HAP-1 (cell line): Measurements from ENCODE around the gene THUMPD1.
A peak's percentile ranks its signal among the peaks of the same experiment; 100 is the strongest.
"Not testable (repeated sequence)": the region's sequence is repeated elsewhere in the genome, so short reads cannot be mapped to it uniquely, and the experiment has no call there.

Experiments used
- DNase-seq, 2 experiments: peaks; one replicate each; pipeline ENCODE4 v3.0.0-alpha.2; 2016 to 2020; ENCODE audit warnings: low spot score in 2 of 2
- H3K27me3 ChIP-seq: fragments of 250-450 bp; sonication (Bioruptor Pico); 2 replicates; pipeline ENCODE4 v1.5.1; 2020; ENCODE audit warnings: low read depth, mild to moderate bottlenecking, moderate library complexity
- H3K36me3 ChIP-seq: fragments of 250-450 bp; sonication (Bioruptor Pico); replicated peaks from 2 replicates; pipeline ENCODE4 v1.5.1; 2020; ENCODE audit warnings: mild to moderate bottlenecking
- H3K4me1 ChIP-seq: fragments of 250-450 bp; sonication (Bioruptor Pico); 2 replicates; pipeline ENCODE4 v1.5.1; 2020; ENCODE audit warnings: mild to moderate bottlenecking
- H3K4me3 ChIP-seq: fragments of 250-450 bp; sonication (Bioruptor Pico); 2 replicates; pipeline ENCODE4 v1.5.1; 2020; ENCODE audit warnings: mild to moderate bottlenecking, moderate library complexity
- H3K9me3 ChIP-seq: fragments of 250-450 bp; sonication (Bioruptor Pico); 2 replicates; pipeline ENCODE4 v1.5.1; 2020; ENCODE audit warnings: mild to moderate bottlenecking, moderate library complexity
- in situ Hi-C: fragments of 300-500 bp; cut with MboI; formaldehyde crosslinking; loops from 3 replicates; pipeline ENCODE4 v1.14.3; 2020; ENCODE audit warnings: low sequenced_read_pairs, inconsistent platforms, mixed read lengths

The THUMPD1 gene, protein sequence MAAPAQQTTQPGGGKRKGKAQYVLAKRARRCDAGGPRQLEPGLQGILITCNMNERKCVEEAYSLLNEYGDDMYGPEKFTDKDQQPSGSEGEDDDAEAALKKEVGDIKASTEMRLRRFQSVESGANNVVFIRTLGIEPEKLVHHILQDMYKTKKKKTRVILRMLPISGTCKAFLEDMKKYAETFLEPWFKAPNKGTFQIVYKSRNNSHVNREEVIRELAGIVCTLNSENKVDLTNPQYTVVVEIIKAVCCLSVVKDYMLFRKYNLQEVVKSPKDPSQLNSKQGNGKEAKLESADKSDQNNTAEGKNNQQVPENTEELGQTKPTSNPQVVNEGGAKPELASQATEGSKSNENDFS

DNA sequence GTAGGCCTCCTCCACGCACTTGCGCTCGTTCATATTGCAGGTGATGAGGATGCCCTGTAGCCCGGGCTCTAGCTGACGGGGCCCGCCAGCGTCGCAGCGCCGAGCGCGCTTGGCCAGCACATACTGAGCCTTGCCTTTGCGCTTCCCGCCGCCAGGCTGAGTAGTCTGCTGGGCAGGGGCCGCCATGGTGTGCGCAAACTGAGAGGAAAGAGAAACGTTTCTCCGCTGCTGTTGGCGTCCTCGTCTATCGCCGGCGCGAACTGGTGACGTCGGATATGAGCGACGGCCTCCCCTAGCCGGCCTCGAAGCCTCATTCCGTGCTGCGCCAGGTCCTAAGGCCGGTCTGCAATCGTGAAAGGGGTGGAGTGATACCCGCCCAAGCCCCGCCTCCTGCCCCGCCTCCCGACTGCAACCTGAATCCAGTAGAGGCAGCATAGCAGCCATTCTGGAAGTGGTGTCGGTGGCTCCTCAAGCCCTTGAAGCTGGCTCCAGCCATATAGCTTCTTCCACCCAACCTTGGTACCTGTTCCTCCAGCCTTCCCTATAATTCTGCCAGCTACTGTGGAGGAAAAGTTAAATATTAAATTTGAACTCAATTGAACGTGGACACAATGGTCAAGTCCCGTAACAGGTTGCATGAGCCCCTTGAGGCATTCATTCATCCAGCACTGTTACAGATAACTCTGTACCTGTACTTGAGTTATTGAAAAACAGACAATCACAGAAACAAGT, at the start of gene THUMPD1:
THUMPD1 (minus strand) TSS at position 265 of the 732 bp plus-strand sequence; CDS start at position 186, 79 bp downstream.
- no peaks in the 10 kb centered on the region for H3K9me3 ChIP-seq
- H3K4me1 ChIP-seq: peaks cover 8% of the 10 kb centered on the region
- peak within 1 kb of the TSS; percentile 99 for H3K4me3 ChIP-seq
- peaks cover 23% of the 10 kb centered on the region for H3K36me3 ChIP-seq
- in situ Hi-C loops: no loop called here
- no peaks in the 10 kb centered on the region for H3K27me3 ChIP-seq
- DNase-seq: peak; percentile 89 to 98

DNA sequence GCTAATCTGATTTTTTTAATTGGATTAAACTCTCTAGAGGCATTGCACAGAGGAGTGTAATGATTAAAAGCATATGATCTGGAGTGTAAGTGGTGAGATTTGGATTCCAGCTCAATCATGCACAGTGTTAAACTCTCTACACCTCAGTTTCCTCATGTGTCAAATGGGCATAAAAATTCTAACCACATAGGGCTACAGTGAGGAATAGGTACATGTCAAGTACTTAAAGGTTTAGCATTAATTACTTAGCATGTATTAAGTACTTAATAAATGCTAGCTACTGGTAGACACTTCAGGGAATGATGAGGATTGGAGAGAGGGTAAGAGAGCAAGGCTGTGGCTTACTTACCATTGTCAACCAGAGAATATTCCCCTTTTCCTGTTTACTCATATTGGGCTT, 47.5 kb upstream of the THUMPD1 start:
- Histone ChIP-seq H3K4me1 (no peaks in the 10 kb centered on the region), H3K9me3 (no peaks in the 10 kb centered on the region), H3K36me3 (no peaks in the 10 kb centered on the region), H3K4me3 (no peak overlapping the region), H3K27me3 (no peaks in the 10 kb centered on the region)
- in situ Hi-C loops: no loop called here
- no peak for DNase-seq

DNA sequence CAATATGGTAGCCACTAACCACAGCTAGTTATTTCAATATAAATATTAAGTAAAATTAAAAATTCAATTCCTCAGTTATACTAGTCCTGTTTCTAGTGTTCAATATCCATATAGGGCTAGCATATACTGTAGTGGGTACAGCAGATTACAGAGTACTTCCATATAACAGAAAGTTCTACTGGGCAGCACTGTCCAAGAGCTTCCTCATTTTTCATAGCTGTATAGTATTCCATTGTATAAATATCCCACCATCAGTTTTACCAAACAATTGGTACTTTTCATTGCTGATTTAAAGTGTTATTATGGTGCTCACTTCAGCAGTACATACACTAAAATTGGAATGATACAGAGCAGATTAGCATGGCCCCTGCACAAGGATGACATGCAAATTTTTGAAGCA, 42.6 kb upstream of the THUMPD1 start:
- Histone ChIP-seq H3K4me3 (no peak overlapping the region), H3K9me3 (no peaks in the 10 kb centered on the region), H3K36me3 (no peaks in the 10 kb centered on the region), H3K27me3 (no peaks in the 10 kb centered on the region), H3K4me1 (no peaks in the 10 kb centered on the region; the same call in 1 of the 2 replicates)
- in situ Hi-C loops: no loop called here
- DNase-seq: no peak

DNA sequence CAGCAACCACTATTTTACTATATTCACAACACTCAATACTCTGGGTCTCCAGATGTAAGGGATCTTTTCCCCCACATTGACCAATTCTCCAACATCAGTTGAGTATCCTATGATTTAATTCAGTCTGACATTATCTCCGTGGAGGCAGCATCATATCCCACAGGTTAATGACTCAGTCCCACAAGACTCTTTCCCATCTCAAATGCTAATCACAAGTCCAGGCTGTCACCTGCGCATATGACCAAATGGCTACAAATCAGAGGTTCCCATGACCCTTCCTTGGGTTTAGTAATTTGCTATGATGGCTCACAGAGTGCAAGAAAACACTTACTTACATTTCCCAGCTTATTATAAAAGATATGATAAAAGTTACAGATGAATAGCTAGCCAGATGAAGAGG, 40.9 kb upstream of the THUMPD1 start:
- no peak for DNase-seq
- no peaks in the 10 kb centered on the region; the same call in 1 of the 2 replicates for H3K4me1 ChIP-seq
- no peaks in the 10 kb centered on the region for H3K36me3 ChIP-seq
- no peaks in the 10 kb centered on the region for H3K9me3 ChIP-seq
- in situ Hi-C loops: no loop called here
- no peak overlapping the region for H3K4me3 ChIP-seq
- H3K27me3 ChIP-seq: no peaks in the 10 kb centered on the region

DNA sequence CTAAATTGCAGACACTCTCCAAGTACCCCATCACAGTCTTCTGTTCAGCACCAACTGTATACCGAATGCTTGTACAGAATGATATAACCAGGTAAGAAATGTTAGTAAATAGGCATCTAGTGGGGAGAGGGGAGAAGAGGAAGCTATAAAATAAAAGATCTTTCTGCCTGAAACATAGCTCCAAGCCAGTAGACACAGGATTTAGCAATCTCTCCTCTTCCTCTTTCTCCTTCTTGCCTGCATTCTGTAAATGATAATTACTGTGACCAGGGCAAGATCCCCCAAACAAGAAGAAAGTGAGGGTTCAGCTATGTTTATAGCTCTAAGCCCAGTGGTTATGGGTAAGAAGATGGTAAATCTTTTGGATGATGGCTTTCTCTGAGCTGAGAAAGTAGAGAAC, 40.1 kb upstream of the THUMPD1 start:
- Histone ChIP-seq H3K27me3 (no peaks in the 10 kb centered on the region), H3K4me3 (no peak overlapping the region), H3K36me3 (no peaks in the 10 kb centered on the region), H3K4me1 (no peaks in the 10 kb centered on the region; the same call in 1 of the 2 replicates), H3K9me3 (no peaks in the 10 kb centered on the region)
- DNase-seq: no peak
- in situ Hi-C loops: no loop called here

DNA sequence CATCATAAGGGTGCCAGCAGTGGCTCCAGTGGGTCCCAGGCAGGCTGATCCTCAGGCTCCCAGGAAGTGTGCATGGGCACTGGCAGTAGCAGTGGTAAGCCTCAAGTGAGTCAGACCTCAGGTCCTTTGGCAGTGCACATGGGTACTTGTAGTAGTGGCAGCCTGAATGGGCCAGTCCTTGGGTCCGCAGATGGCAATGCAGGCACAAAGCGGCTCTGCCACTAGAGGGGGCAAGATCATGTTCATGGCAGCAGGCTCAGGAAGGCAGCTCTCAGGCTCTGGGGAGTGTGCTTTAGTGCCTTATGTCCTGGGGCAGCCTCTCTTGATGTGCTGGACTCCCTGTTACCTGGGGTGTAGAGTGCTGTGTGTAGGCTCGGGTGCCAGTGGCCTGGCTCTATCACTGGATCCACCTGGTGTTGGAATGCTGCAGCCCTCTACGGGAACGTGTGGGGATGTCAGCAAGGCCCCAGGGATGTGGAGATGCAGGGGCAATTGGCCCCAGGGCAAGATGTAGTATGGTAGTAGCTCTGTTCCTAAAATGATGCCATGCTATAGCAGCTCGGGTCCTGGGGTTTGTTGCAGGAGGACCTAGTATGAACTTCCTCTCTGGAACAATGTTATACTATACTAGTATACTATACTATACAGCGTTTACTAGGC, 33.2 kb upstream of the THUMPD1 start:
- no peaks in the 10 kb centered on the region for H3K36me3 ChIP-seq
- peak; percentile 50 to 84 for DNase-seq
- no peaks in the 10 kb centered on the region for H3K9me3 ChIP-seq
- H3K4me1 ChIP-seq: peaks cover 7% of the 10 kb centered on the region
- in situ Hi-C loops: no loop called here
- no peaks in the 10 kb centered on the region for H3K27me3 ChIP-seq
- H3K4me3 ChIP-seq: no peak overlapping the region

DNA sequence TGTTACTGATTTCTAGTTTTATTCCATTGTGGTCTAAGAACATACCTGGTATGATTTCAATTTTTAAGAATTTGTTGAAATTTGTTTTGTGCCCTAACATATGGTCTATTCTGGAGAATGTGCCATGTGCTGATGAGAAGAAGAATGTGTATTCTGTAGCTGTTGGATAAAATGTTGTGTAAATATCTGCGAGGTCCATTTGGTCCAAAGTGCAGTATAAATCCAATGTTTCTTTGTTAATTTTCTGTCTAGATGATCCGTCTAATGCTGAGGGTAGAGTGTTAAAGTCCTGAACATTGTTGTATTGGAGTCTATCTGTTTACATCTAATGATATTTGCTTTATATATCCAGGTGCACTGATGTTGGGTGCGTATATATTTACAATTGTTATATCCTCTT, 32.1 kb upstream of the THUMPD1 start:
- in situ Hi-C loops: no loop called here
- H3K4me3 ChIP-seq: no peak overlapping the region
- DNase-seq: no peak
- H3K27me3 ChIP-seq: no peaks in the 10 kb centered on the region
- peaks cover 7% of the 10 kb centered on the region for H3K4me1 ChIP-seq
- H3K9me3 ChIP-seq: no peaks in the 10 kb centered on the region
- no peaks in the 10 kb centered on the region for H3K36me3 ChIP-seq

DNA sequence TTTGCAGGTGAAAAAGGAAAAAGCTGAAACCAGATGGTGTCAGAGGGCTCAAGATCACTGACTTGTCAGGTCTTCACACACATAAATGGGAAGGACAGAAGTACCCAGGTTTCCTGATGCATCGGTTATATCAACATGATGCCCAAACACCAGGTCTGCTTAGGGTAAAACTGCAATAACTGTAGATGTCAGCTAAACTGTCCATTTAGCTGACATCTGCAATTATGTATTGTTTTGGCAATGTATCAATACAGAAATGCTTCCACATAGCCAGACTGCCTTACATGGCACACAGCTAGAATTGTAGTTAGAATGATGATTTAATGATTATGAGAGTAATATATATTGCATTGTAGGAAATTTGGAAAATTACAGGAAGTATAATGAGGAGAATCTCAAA, 27.2 kb upstream of the THUMPD1 start:
- Histone ChIP-seq H3K27me3 (no peaks in the 10 kb centered on the region), H3K4me1 (peaks cover 3% of the 10 kb centered on the region; the same call in 1 of the 2 replicates), H3K4me3 (no peak overlapping the region), H3K36me3 (no peaks in the 10 kb centered on the region), H3K9me3 (no peaks in the 10 kb centered on the region)
- in situ Hi-C loops: no loop called here
- no peak for DNase-seq

DNA sequence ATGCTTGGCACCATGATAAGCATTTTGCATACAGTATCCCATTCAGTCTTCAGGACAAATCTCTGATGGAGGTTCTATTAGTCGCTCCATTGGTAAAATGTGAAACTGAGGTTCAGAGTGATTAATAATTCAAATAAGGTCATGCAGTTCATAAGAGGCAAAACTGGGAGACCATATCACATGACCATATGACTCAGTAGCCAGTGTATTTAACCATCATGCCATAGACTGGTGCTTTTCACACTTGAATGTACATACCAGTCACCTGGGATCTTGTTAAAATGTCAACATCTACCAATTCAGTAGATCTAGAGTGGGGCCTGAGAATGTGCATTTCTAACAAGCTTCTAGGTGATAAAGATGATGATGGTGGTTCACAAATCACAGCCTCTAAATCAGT, 26.5 kb upstream of the THUMPD1 start:
- in situ Hi-C loops: no loop called here
- no peaks in the 10 kb centered on the region for H3K27me3 ChIP-seq
- H3K4me3 ChIP-seq: no peak overlapping the region
- no peak for DNase-seq
- peaks cover 3% of the 10 kb centered on the region; the same call in 1 of the 2 replicates for H3K9me3 ChIP-seq
- no peaks in the 10 kb centered on the region for H3K36me3 ChIP-seq
- H3K4me1 ChIP-seq: peaks cover 3% of the 10 kb centered on the region; the same call in 1 of the 2 replicates

DNA sequence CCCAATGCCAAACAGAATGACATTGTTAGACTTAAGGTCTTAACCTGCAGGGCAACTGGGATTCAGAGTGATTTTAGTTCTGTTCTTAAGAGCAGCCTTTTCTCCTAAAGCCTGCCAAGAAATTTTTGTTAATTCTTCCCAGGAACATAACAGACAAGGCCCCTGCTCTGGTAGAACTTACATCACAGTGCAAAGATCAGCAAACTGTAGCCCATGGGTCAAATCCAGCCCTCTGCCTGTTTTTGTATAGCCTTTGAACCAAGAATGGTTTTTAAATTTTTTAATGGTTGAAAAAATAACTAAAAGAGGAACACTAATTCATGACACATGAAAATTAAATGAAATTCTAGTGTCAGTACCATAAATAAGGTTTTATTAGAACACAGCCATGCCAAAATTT, 26.0 kb upstream of the THUMPD1 start:
- H3K9me3 ChIP-seq: peaks cover 8% of the 10 kb centered on the region; the same call in 1 of the 2 replicates
- no peaks in the 10 kb centered on the region for H3K27me3 ChIP-seq
- DNase-seq: no peak
- in situ Hi-C loops: no loop called here
- H3K4me1 ChIP-seq: peaks cover 3% of the 10 kb centered on the region; the same call in 1 of the 2 replicates
- H3K4me3 ChIP-seq: no peak overlapping the region
- no peaks in the 10 kb centered on the region for H3K36me3 ChIP-seq

DNA sequence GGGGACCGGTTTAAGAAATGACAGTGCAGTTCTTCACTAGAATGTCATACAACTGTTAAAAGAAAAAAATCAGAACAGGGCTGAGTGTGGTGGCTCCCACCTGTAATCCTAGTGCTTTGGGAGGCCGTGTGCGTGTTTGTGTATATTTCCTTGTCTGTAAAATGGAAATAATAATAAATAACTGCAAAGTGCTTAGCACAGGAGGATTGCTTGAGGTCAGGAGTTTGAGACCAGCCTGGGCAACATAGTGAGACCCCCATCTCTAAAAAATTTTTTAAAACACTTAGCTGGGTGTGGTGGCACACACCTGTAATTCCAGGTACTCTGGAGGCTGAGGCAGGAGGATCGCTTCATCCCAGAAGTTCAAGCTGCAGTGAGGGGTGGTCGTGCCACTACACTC, 24.7 kb upstream of the THUMPD1 start:
- no peaks in the 10 kb centered on the region for H3K27me3 ChIP-seq
- peaks cover 3% of the 10 kb centered on the region; the same call in 1 of the 2 replicates for H3K4me1 ChIP-seq
- no peaks in the 10 kb centered on the region for H3K36me3 ChIP-seq
- in situ Hi-C loops: no loop called here
- H3K9me3 ChIP-seq: peaks cover 10% of the 10 kb centered on the region; the same call in 1 of the 2 replicates
- H3K4me3 ChIP-seq: no peak overlapping the region
- DNase-seq: no peak

DNA sequence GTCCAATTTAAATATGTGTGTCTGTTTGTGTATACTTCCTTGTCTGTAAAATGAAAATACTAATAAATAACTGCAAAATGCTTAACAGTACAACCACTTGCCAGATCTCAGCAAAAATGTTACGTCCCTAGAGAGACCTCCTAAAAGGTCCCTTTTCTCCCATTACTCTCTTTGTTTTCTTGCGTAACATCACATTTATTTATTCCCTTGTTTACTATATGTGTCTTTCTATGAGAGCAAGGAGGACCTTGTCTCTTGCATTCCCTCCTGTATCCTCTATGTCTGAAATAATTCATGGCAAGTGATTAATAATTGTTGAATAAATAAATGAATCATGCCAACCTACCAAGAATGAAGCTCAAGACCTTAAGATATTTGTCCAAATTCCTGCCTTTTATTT, 24.1 kb upstream of the THUMPD1 start:
- peaks cover 10% of the 10 kb centered on the region; the same call in 1 of the 2 replicates for H3K9me3 ChIP-seq
- in situ Hi-C loops: no loop called here
- H3K4me1 ChIP-seq: peaks cover 3% of the 10 kb centered on the region; the same call in 1 of the 2 replicates
- no peaks in the 10 kb centered on the region for H3K36me3 ChIP-seq
- DNase-seq: no peak
- H3K27me3 ChIP-seq: no peaks in the 10 kb centered on the region
- H3K4me3 ChIP-seq: no peak overlapping the region

DNA sequence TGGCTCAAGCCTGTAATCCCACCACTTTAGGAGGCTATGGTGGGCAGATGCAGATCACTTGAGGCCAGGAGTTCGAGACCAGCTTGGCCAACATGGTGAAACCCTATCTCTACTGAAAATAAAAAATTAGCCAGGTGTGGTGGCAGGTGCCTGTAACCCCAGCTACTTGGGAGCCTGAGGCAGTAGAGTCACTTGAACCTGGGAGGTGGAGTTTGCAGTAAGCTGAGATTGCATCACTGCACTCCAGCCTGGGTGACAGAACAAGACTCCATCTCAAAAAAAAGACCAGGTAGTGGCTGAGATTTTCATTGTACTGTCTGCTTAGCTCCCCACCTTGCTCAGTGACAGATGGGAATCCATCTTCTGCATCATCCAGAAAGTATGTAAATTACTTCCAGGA, 22.8 kb upstream of the THUMPD1 start:
- DNase-seq, H3K9me3 ChIP-seq, H3K27me3 ChIP-seq, in situ Hi-C loops, H3K4me3 ChIP-seq, H3K36me3 ChIP-seq, H3K4me1 ChIP-seq: not testable (repeated sequence)
